GM12864 (cell line): ENCODE data around the gene LSP1.

Source experiments
- DNase-seq: peaks from one replicate; pipeline ENCODE4 v3.0.0-alpha.2; 2011; ENCODE audit warnings: low read depth
- H3K4me3 ChIP-seq: 2 replicates; pipeline ENCODE4 v1.5.1; 2011; ENCODE audit warnings: mild to moderate bottlenecking, low read depth, low read length, control low read depth
- CTCF ChIP-seq: IDR thresholded peaks from 2 replicates; pipeline ENCODE4 v1.5.1; 2011; ENCODE audit warnings: low read depth, mild to moderate bottlenecking, moderate library complexity, low read length, control low read depth, inconsistent platforms; ENCODE audit errors: missing control alignments

The LSP1 gene

GRCh38 chr11:1834062-1834610, 18.7 kb upstream of the LSP1 start:
- no peak for DNase-seq
- no peak for TF ChIP-seq CTCF

GRCh38 chr11:1834779-1835670, 17.9 kb upstream of the LSP1 start, which contains the start of gene SYT8:
Gene SYT8, plus strand, starts transcription at chr11:1834990. Its CDS starts 116 bp downstream, at chr11:1835106.
- no peak within 1 kb of the TSS for H3K4me3 ChIP-seq
- no peak for TF ChIP-seq CTCF
- DNase-seq = no peak

More at GRCh38 chr11:1834062-1834610, 18.7 kb upstream of the LSP1 start:
- no peak overlapping the region for H3K4me3 ChIP-seq

- no peak for TF ChIP-seq CTCF
- DNase-seq = no peak
- no peak overlapping the region for H3K4me3 ChIP-seq
Measured at GRCh38 chr11:1835671-1836010, 17.2 kb upstream of the LSP1 start.

GRCh38 chr11:1836011-1836945, 16.6 kb upstream of the LSP1 start:
- no peak overlapping the region for H3K4me3 ChIP-seq
- DNase-seq = no peak
- TF ChIP-seq CTCF = no peak

- H3K4me3 ChIP-seq = no peak overlapping the region
- DNase-seq = peak; percentile 39
- peak; percentile 97 for TF ChIP-seq CTCF
Measured at GRCh38 chr11:1837171-1838076, 15.5 kb upstream of the LSP1 start.

GRCh38 chr11:1838077-1838425, 14.8 kb upstream of the LSP1 start:
- no peak overlapping the region for H3K4me3 ChIP-seq
- DNase-seq = no peak
- TF ChIP-seq CTCF = no peak
